BE2C (cell line): ENCODE measurements around the gene CISD1.

Experiments
- DNase-seq: peaks from one replicate; pipeline ENCODE4 v3.0.0-alpha.2; 2020
- H3K27me3 ChIP-seq: fragments of 250-450 bp; sonication (Bioruptor Pico); 2 replicates; pipeline ENCODE4 v1.5.1; 2020; ENCODE audit warnings: mild to moderate bottlenecking
- H3K36me3 ChIP-seq: fragments of 250-450 bp; sonication (Bioruptor Pico); 2 replicates; pipeline ENCODE4 v1.5.1; 2020; ENCODE audit warnings: mild to moderate bottlenecking
- H3K4me1 ChIP-seq: fragments of 250-450 bp; sonication (Bioruptor Pico); 2 replicates; pipeline ENCODE4 v1.5.1; 2020
- H3K4me3 ChIP-seq: 2 replicates; pipeline ENCODE4 v1.5.1; 2011; ENCODE audit warnings: low read depth, low read length
- H3K9me3 ChIP-seq: fragments of 250-450 bp; sonication (Bioruptor Pico); 2 replicates; pipeline ENCODE4 v1.5.1; 2020
- CTCF ChIP-seq: IDR thresholded peaks from 2 replicates; pipeline ENCODE4 v1.5.1; 2012; ENCODE audit warnings: mild to moderate bottlenecking, low read depth, low read length

Gene CISD1

DNA sequence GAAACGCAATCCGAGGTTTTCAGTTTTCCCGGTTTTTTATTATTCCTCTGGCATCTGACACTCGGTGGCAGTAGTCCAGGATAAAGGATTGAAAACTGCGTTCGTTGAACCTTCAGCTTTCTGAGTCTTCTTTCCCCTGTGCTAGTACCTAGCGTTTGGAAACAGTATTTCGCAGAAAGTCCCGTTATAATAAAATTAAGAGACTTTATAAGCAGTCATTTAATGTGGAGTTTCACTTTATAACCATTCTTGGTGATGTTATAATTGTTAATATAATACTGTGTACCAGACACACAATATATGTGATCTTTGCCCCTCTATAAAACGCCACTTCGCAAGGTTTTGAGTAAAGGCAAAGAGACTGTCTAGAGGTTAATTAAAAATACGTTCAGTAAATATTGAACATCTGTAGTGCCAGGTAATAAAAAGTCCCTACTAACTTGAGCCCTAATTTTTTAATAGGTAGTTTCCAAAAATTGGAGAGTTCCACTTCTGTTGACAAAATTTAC is 874 bp downstream of the CISD1 start:
- Histone ChIP-seq H3K36me3 (no peaks in the 10 kb centered on the region), H3K4me3 (peak overlapping the region; percentile 83), H3K9me3 (no peaks in the 10 kb centered on the region), H3K4me1 (no peaks in the 10 kb centered on the region), H3K27me3 (no peaks in the 10 kb centered on the region)
- no peak for DNase-seq
- TF ChIP-seq CTCF = no peak

- DNase-seq = no peak
- Histone ChIP-seq H3K27me3 (no peaks in the 10 kb centered on the region), H3K4me1 (no peaks in the 10 kb centered on the region), H3K9me3 (no peaks in the 10 kb centered on the region), H3K4me3 (no peak overlapping the region), H3K36me3 (peaks cover 31% of the 10 kb centered on the region)
- TF ChIP-seq CTCF = no peak
Measured at GRCh38 chr10:58275261-58275660, 6.3 kb downstream of the CISD1 start.

DNA sequence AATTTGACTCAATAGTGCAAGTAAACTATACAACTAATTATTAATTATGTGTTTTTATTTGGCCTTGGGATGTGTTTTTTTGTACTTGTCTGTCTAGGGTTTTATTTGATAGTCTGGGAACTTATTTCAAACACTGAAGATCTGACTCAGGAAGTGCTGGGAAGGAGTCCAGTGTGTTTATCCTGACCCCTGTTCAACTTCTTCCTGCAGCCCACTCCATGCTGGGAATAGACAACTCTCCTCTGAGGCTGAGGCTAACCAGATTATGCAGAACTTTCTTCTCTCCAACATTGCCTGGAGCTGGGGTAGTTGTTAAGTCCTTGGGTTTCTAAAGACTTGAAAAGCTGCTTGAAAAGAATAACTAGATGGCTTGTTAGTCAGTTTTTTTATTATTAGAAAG is 6.9 kb downstream of the CISD1 start:
- Histone ChIP-seq H3K4me3 (no peak overlapping the region), H3K4me1 (no peaks in the 10 kb centered on the region), H3K36me3 (peaks cover 31% of the 10 kb centered on the region), H3K9me3 (no peaks in the 10 kb centered on the region), H3K27me3 (no peaks in the 10 kb centered on the region)
- TF ChIP-seq CTCF = no peak
- no peak for DNase-seq

- Histone ChIP-seq H3K4me1 (no peaks in the 10 kb centered on the region), H3K9me3 (no peaks in the 10 kb centered on the region), H3K36me3 (peaks cover 37% of the 10 kb centered on the region), H3K4me3 (no peak overlapping the region), H3K27me3 (no peaks in the 10 kb centered on the region)
- DNase-seq = no peak
- TF ChIP-seq CTCF = no peak
Measured at GRCh38 chr10:58278274-58278961, 9.5 kb downstream of the CISD1 start.

GRCh38 chr10:58278962-58279307 is 10.0 kb downstream of the CISD1 start:
- no peaks in the 10 kb centered on the region for H3K27me3 ChIP-seq
- no peak for TF ChIP-seq CTCF
- no peaks in the 10 kb centered on the region for H3K9me3 ChIP-seq
- no peak for DNase-seq
- H3K36me3 ChIP-seq = peaks cover 37% of the 10 kb centered on the region
- H3K4me3 ChIP-seq = no peak overlapping the region
- H3K4me1 ChIP-seq = no peaks in the 10 kb centered on the region

DNA sequence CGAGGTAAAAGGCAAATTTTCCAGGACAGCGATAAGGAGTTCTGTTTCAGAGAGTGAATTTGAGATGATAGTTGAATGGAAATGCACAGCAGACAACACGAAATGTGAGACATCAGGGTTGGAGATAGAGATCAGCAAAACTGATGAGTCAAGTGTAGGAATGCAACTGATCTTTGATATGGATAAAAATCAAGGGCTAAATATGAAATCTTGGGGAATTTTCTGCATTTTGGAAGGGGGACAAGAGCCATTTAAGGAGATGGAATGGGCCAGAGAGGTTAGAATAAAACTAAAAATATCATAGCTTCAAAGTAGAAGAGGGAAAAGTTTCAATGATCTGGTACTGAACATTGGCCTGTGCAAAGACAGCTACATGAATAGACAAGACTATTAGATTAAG is 11.5 kb downstream of the CISD1 start:
- no peaks in the 10 kb centered on the region for H3K27me3 ChIP-seq
- DNase-seq = no peak
- TF ChIP-seq CTCF = no peak
- no peaks in the 10 kb centered on the region for H3K4me1 ChIP-seq
- peaks cover 37% of the 10 kb centered on the region for H3K36me3 ChIP-seq
- H3K9me3 ChIP-seq = no peaks in the 10 kb centered on the region
- H3K4me3 ChIP-seq = no peak overlapping the region
